T-helper 9 cell (primary cell): ENCODE measurements around the gene NBPF12.
"Not testable (repeated sequence)": the region's sequence is repeated elsewhere in the genome, so short reads cannot be mapped to it uniquely, and the experiment has no call there.

Experiments used
- DNase-seq: peaks from one replicate; pipeline ENCODE4 v3.0.0-alpha.2; 2020

The NBPF12 gene

GRCh38 chr1:146985855-146986254 lies 47.7 kb downstream of the NBPF12 start:
- DNase-seq, result not testable (repeated sequence)

- DNase-seq, result not testable (repeated sequence)
These were observed 48.3 kb downstream of the NBPF12 start for GRCh38 chr1:146986450-146986849.

GRCh38 chr1:146987502-146987901 lies 49.4 kb downstream of the NBPF12 start:
- not testable (repeated sequence) for DNase-seq

- not testable (repeated sequence) for DNase-seq
These were observed 51.3 kb downstream of the NBPF12 start for GRCh38 chr1:146989455-146989854.

- not testable (repeated sequence) for DNase-seq
These were observed 70.4 kb downstream of the NBPF12 start for GRCh38 chr1:147008495-147008894.

- not testable (repeated sequence) for DNase-seq
These were observed 88.9 kb downstream of the NBPF12 start for GRCh38 chr1:147026975-147027374.

GRCh38 chr1:147030066-147030653 lies 92.0 kb downstream of the NBPF12 start:
- not testable (repeated sequence) for DNase-seq

- no peak for DNase-seq
These were observed 101.8 kb downstream of the NBPF12 start for GRCh38 chr1:147039916-147040315.

GRCh38 chr1:147042891-147043290 lies 104.8 kb downstream of the NBPF12 start:
- not testable (repeated sequence) for DNase-seq

GRCh38 chr1:147044511-147044910 lies 106.4 kb downstream of the NBPF12 start:
- DNase-seq, result not testable (repeated sequence)
